Measurements from ENCODE around the gene RASGRP4.

Gene RASGRP4

GRCh38 chr19:38360839-38361631 is 65.0 kb downstream of the RASGRP4 start:
- H3K4me1 ChIP-seq (ENCODE audit: control insufficient read depth, insufficient read depth, low read length), result peaks cover 10% of the 10 kb centered on the region
- H3K36me3 ChIP-seq (ENCODE audit: control insufficient read depth in 2 of 2, insufficient read depth in 1 of 2, low read length in 2 of 2), result no peaks in the 10 kb centered on the region; a peak in 1 of 3 replicates
- ChIA-PET CTCF (interaction anchor here (0.7 to 1.4 kb wide), 10 partner anchors 15 to 1434 kb away, joined by 3 to 5 read pairs (median 3); partner anchors contain the start of genes CATSPERG and FAM98C), POLR2A (interaction anchor here (0.9 to 2.8 kb wide), 10 partner anchors 8 to 27 kb away, joined by 3 to 49 read pairs (median 4); partner anchors contain the start of genes GGN and PSMD8)
- no peaks in the 10 kb centered on the region for H3K9me3 ChIP-seq (ENCODE audit: control insufficient read depth, insufficient read depth, low read depth, low read length)
- H3K27ac ChIP-seq (ENCODE audit: extremely low read depth, low read depth, low read length), result no peak overlapping the region
- H3K4me3 ChIP-seq (ENCODE audit: low read depth, low read length), result peak overlapping the region; percentile 55
- no peak for TF ChIP-seq PBX3 (CRISPR knock-in tag; IDR thresholded peaks at IDR 0.05)
- TF ChIP-seq KLF10 (tag by site-specific recombination; IDR thresholded peaks at IDR 0.05), result no peak
- TF ChIP-seq ZNF394 (tag by site-specific recombination; IDR thresholded peaks at IDR 0.05; ENCODE audit: borderline replicate concordance), result no peak
- TF ChIP-seq SCRT1 (tag by site-specific recombination; IDR thresholded peaks at IDR 0.05; ENCODE audit: borderline replicate concordance), result no peak
- TF ChIP-seq ZSCAN18 (tag by site-specific recombination; IDR thresholded peaks at IDR 0.05), result no peak
- peak; percentile 52; the same call in 1 of the 2 replicates for TF ChIP-seq ZNF423 (tag by site-specific recombination; IDR thresholded peaks at IDR 0.05)
- TF ChIP-seq ZNF792 (tag by site-specific recombination; IDR thresholded peaks at IDR 0.05), result 0 out of 2 replicates have a peak, but pooled peaks have one; percentile 28
- TF ChIP-seq BCL11A (tag by site-specific recombination; IDR thresholded peaks at IDR 0.05; ENCODE audit: low read depth), result peak; percentile 18; the same call in 1 of the 2 replicates
- 0 out of 2 replicates have a peak, but pooled peaks have one; percentile 11 for TF ChIP-seq ZNF488 (tag by site-specific recombination; IDR thresholded peaks at IDR 0.05)
- TF ChIP-seq SP3 (tag by site-specific recombination; IDR thresholded peaks at IDR 0.05), result no peak
- peak; percentile 59 for TF ChIP-seq ZNF366 (tag by site-specific recombination; conservative IDR thresholded peaks at IDR 0.05)
- TF ChIP-seq ZNF76 (tag by site-specific recombination; IDR thresholded peaks at IDR 0.05; ENCODE audit: borderline replicate concordance, low read depth), result peak; percentile 10; the same call in 1 of the 2 replicates
- TF ChIP-seq ZNF19 (tag by site-specific recombination; IDR thresholded peaks at IDR 0.05; ENCODE audit: low read depth), result no peak
- no peak for TF ChIP-seq ZNF391 (tag by site-specific recombination; IDR thresholded peaks at IDR 0.05; ENCODE audit: borderline replicate concordance, low read depth)
- peak; percentile 62; the same call in 1 of the 2 replicates for TF ChIP-seq ZNF580 (tag by site-specific recombination; IDR thresholded peaks at IDR 0.05)
- TF ChIP-seq OSR2 (tag by site-specific recombination; IDR thresholded peaks at IDR 0.05), result no peak
- TF ChIP-seq ZNF26 (tag by site-specific recombination; IDR thresholded peaks at IDR 0.05), result no peak
- no peak for TF ChIP-seq MYNN (tag by site-specific recombination; IDR thresholded peaks at IDR 0.05; ENCODE audit: borderline replicate concordance)
- peak; percentile 37; the same call in 1 of the 2 replicates for TF ChIP-seq PRDM10 (tag by site-specific recombination; IDR thresholded peaks at IDR 0.05)
- TF ChIP-seq ZNF133 (tag by site-specific recombination; IDR thresholded peaks at IDR 0.05), result peak; percentile 24; the same call in 1 of the 2 replicates
- peak; percentile 30; the same call in 1 of the 2 replicates for TF ChIP-seq ZBTB21 (tag by site-specific recombination; IDR thresholded peaks at IDR 0.05)
- TF ChIP-seq KLF16 (tag by site-specific recombination; IDR thresholded peaks at IDR 0.05), result peak; percentile 78; the same call in 1 of the 2 replicates
- TF ChIP-seq ZNF621 (tag by site-specific recombination; IDR thresholded peaks at IDR 0.05), result 0 out of 2 replicates have a peak, but pooled peaks have one; percentile 21
- TF ChIP-seq ZNF449 (tag by site-specific recombination; IDR thresholded peaks at IDR 0.05), result peak; percentile 71
- peak; percentile 89 for TF ChIP-seq ZNF600 (tag by site-specific recombination; IDR thresholded peaks at IDR 0.05)
- TF ChIP-seq SP7 (tag by site-specific recombination; IDR thresholded peaks at IDR 0.05), result no peak
